GM23338 (cell line): Measurements from ENCODE around the gene RBP3. TPM values are rescaled to one million over a fixed set of nuclear protein-coding genes. Genes with fewer than 3 reads are reported as not detected.

ENCODE experiments used
- ATAC-seq: fragments of 200-7000 bp; cut with Tn5 transposase; 3 replicates; pipeline ENCODE4 v1.9.1; 2020
- DNase-seq: peaks from one replicate; pipeline ENCODE4 v3.0.0-alpha.2; 2015; ENCODE audit warnings: low spot score
- H2AFZ ChIP-seq: fragments of 200-600 bp; sonication (generic); 2 replicates; pipeline ENCODE4 v1.8.0; 2016; ENCODE audit warnings: antibody characterized with exemption, mild to moderate bottlenecking, moderate library complexity
- H3F3A ChIP-seq: fragments of 200-600 bp; sonication (generic); replicated peaks from 2 replicates; pipeline ENCODE4 v1.8.0; 2017; ENCODE audit warnings: antibody characterized with exemption, mixed run types, low read depth
- H3K27ac ChIP-seq: fragments of 200-600 bp; sonication (generic); 2 replicates; pipeline ENCODE4 v1.6.1; 2016; ENCODE audit warnings: low read depth
- H3K27me3 ChIP-seq: fragments of 200-600 bp; sonication (generic); 2 replicates; pipeline ENCODE4 v1.8.0; 2016; ENCODE audit warnings: mild to moderate bottlenecking, mixed run types, moderate library complexity; ENCODE audit not compliant: insufficient read depth
- H3K36me3 ChIP-seq: fragments of 200-600 bp; sonication (generic); 2 replicates; pipeline ENCODE4 v1.8.0; 2016; ENCODE audit warnings: mild to moderate bottlenecking; ENCODE audit not compliant: insufficient read depth
- H3K4me1 ChIP-seq: fragments of 200-600 bp; sonication (generic); 2 replicates; pipeline ENCODE4 v1.8.0; 2016; ENCODE audit warnings: mild to moderate bottlenecking, moderate library complexity; ENCODE audit not compliant: insufficient read depth
- H3K4me2 ChIP-seq: fragments of 200-600 bp; sonication (generic); 2 replicates; pipeline ENCODE4 v1.7.1; 2017; ENCODE audit warnings: mixed run types
- H3K4me3 ChIP-seq: fragments of 200-600 bp; sonication (generic); 2 replicates; pipeline ENCODE4 v1.6.1; 2016; ENCODE audit warnings: mixed run types
- H3K79me2 ChIP-seq: fragments of 200-600 bp; sonication (generic); replicated peaks from 2 replicates; pipeline ENCODE4 v1.8.0; 2017; ENCODE audit warnings: mild to moderate bottlenecking; ENCODE audit not compliant: insufficient read depth
- H3K9me2 ChIP-seq: fragments of 200-600 bp; sonication (generic); 2 replicates; pipeline ENCODE4 v1.8.0; 2017; ENCODE audit not compliant: insufficient read depth
- H4K20me1 ChIP-seq: fragments of 200-600 bp; sonication (generic); replicated peaks from 2 replicates; pipeline ENCODE4 v1.8.0; 2017; ENCODE audit warnings: mild to moderate bottlenecking; ENCODE audit not compliant: insufficient read depth
- H3K27ac Mint-ChIP-seq: 2 replicates; pipeline ENCODE4 v1.8.0; 2020; ENCODE audit warnings: inconsistent platforms, mild to moderate bottlenecking, moderate library complexity, mixed read lengths
- H3K27me3 Mint-ChIP-seq: 3 replicates; pipeline ENCODE4 v1.8.0; 2022; ENCODE audit warnings: low read depth, mild to moderate bottlenecking, moderate library complexity, mixed read lengths, inconsistent platforms; ENCODE audit not compliant: insufficient read depth, poor library complexity
- H3K36me3 Mint-ChIP-seq: 3 replicates; pipeline ENCODE4 v1.8.0; 2021; ENCODE audit warnings: low read depth, mild to moderate bottlenecking, inconsistent platforms, moderate library complexity, mixed read lengths
- H3K4me1 Mint-ChIP-seq: 3 replicates; pipeline ENCODE4 v1.8.0; 2020; ENCODE audit warnings: mild to moderate bottlenecking, inconsistent platforms, mixed read lengths
- H3K4me3 Mint-ChIP-seq: 3 replicates; pipeline ENCODE4 v1.8.0; 2021; ENCODE audit warnings: moderate library complexity, mild to moderate bottlenecking, inconsistent platforms, mixed read lengths
- H3K9me3 Mint-ChIP-seq: 3 replicates; pipeline ENCODE4 v1.8.0; 2020; ENCODE audit warnings: moderate library complexity, mild to moderate bottlenecking, inconsistent platforms, mixed read lengths
- CREB1 ChIP-seq: fragments of 250-450 bp; sonication (Bioruptor Pico); IDR thresholded peaks from 2 replicates; pipeline ENCODE4 v1.5.0; 2020; ENCODE audit warnings: low read depth, mild to moderate bottlenecking, moderate library complexity
- EZH2 ChIP-seq: fragments of 200-600 bp; sonication (generic); IDR thresholded peaks from one replicate; pipeline ENCODE4 v1.8.0; 2017; ENCODE audit warnings: antibody characterized with exemption, mild to moderate bottlenecking, low read depth; ENCODE audit not compliant: unreplicated experiment
- EZH2phosphoT487 ChIP-seq: fragments of 200-600 bp; sonication (generic); IDR thresholded peaks from one replicate; pipeline ENCODE4 v1.8.1; 2018; ENCODE audit warnings: antibody characterized with exemption; ENCODE audit not compliant: unreplicated experiment
- JUNB ChIP-seq: IDR thresholded peaks from one replicate; pipeline ENCODE4 v1.6.1; 2016; ENCODE audit warnings: antibody characterized with exemption; ENCODE audit not compliant: unreplicated experiment
- NANOG ChIP-seq: IDR thresholded peaks from 2 replicates; pipeline ENCODE4 v1.6.1; 2016; ENCODE audit warnings: antibody characterized with exemption, borderline replicate concordance
- POLR2AphosphoS5 ChIP-seq: IDR thresholded peaks from 2 replicates; pipeline ENCODE4 v1.6.1; 2016; ENCODE audit warnings: antibody characterized with exemption, low read depth
- STAT1 ChIP-seq: IDR thresholded peaks from one replicate; pipeline ENCODE4 v1.6.1; 2016; ENCODE audit warnings: antibody characterized with exemption; ENCODE audit not compliant: unreplicated experiment
- ZNF114 ChIP-seq: fragments of 250-450 bp; sonication (Bioruptor Pico); IDR thresholded peaks from 2 replicates; pipeline ENCODE4 v1.5.0; 2020; ENCODE audit warnings: mild to moderate bottlenecking, moderate library complexity
- ZNF331 ChIP-seq: fragments of 250-450 bp; sonication (Bioruptor Pico); IDR thresholded peaks from 2 replicates; pipeline ENCODE4 v1.5.0; 2020; ENCODE audit warnings: low read depth, mild to moderate bottlenecking, moderate library complexity
- polyA plus RNA-seq: library from polyadenylated mRNA; unstranded; fragments of >200 nt; fragmentation: Nextera tagmentation; extraction: Ambion mirVana; gene quantifications from 2 replicates; pipeline ENCODE4 v1.2.1, GENCODE V29; 2016
- total RNA-seq: library from RNA; depleted of rRNA; stranded (reverse); fragments of >200 nt; shearing (Covaris generic); gene quantifications from 2 replicates; pipeline ENCODE4 v1.2.3, GENCODE V29; 2014
- TF ChIP-seq, protein P1 (sequence below): fragments of 250-450 bp; sonication (Bioruptor Pico); IDR thresholded peaks from 2 replicates; pipeline ENCODE4 v1.5.0; 2020; ENCODE audit warnings: mild to moderate bottlenecking, moderate library complexity
- TF ChIP-seq, protein P2 (sequence below): IDR thresholded peaks from 2 replicates; pipeline ENCODE4 v1.6.1; 2016; ENCODE audit warnings: antibody characterized with exemption
- TF ChIP-seq, protein P3 (sequence below): IDR thresholded peaks from one replicate; pipeline ENCODE4 v1.6.1; 2018; ENCODE audit warnings: antibody characterized with exemption; ENCODE audit not compliant: unreplicated experiment
- TF ChIP-seq, protein P4 (sequence below), 2 experiments: fragments of 200-600 bp in 1 of 2; sonication (generic) in 1 of 2; conservative IDR thresholded peaks; 2 replicates each; pipeline versions ENCODE4 v1.5.1 to v1.6.1; 2016 to 2017; ENCODE audit warnings: antibody characterized with exemption in 2 of 2, low read depth in 2 of 2, mild to moderate bottlenecking in 2 of 2, moderate library complexity in 1 of 2

RBP3 gene
- total and polyA plus RNA-seq, 2 experiments from 2014 or later, result not detected

DNA sequence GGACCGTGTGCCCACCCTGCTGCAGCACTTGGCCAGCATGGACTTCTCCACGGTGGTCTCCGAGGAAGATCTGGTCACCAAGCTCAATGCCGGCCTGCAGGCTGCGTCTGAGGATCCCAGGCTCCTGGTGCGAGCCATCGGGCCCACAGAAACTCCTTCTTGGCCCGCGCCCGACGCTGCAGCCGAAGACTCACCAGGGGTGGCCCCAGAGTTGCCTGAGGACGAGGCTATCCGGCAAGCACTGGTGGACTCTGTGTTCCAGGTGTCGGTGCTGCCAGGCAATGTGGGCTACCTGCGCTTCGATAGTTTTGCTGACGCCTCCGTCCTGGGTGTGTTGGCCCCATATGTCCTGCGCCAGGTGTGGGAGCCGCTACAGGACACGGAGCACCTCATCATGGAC, 1.4 kb downstream of the RBP3 start:
- H3K4me1 Mint-ChIP-seq, result peaks cover 4% of the 10 kb centered on the region; the same call in 1 of the 3 replicates
- no peaks in the 10 kb centered on the region; the same call in 1 of the 2 replicates for H3K9me2 ChIP-seq
- no peak overlapping the region for H3K4me3 Mint-ChIP-seq
- no peaks in the 10 kb centered on the region for H3K36me3 ChIP-seq
- DNase-seq (no peak), ATAC-seq (no peak)
- no peak for TF ChIP-seq STAT1
- TF ChIP-seq ZNF114, result no peak
- TF ChIP-seq, protein P1, sequence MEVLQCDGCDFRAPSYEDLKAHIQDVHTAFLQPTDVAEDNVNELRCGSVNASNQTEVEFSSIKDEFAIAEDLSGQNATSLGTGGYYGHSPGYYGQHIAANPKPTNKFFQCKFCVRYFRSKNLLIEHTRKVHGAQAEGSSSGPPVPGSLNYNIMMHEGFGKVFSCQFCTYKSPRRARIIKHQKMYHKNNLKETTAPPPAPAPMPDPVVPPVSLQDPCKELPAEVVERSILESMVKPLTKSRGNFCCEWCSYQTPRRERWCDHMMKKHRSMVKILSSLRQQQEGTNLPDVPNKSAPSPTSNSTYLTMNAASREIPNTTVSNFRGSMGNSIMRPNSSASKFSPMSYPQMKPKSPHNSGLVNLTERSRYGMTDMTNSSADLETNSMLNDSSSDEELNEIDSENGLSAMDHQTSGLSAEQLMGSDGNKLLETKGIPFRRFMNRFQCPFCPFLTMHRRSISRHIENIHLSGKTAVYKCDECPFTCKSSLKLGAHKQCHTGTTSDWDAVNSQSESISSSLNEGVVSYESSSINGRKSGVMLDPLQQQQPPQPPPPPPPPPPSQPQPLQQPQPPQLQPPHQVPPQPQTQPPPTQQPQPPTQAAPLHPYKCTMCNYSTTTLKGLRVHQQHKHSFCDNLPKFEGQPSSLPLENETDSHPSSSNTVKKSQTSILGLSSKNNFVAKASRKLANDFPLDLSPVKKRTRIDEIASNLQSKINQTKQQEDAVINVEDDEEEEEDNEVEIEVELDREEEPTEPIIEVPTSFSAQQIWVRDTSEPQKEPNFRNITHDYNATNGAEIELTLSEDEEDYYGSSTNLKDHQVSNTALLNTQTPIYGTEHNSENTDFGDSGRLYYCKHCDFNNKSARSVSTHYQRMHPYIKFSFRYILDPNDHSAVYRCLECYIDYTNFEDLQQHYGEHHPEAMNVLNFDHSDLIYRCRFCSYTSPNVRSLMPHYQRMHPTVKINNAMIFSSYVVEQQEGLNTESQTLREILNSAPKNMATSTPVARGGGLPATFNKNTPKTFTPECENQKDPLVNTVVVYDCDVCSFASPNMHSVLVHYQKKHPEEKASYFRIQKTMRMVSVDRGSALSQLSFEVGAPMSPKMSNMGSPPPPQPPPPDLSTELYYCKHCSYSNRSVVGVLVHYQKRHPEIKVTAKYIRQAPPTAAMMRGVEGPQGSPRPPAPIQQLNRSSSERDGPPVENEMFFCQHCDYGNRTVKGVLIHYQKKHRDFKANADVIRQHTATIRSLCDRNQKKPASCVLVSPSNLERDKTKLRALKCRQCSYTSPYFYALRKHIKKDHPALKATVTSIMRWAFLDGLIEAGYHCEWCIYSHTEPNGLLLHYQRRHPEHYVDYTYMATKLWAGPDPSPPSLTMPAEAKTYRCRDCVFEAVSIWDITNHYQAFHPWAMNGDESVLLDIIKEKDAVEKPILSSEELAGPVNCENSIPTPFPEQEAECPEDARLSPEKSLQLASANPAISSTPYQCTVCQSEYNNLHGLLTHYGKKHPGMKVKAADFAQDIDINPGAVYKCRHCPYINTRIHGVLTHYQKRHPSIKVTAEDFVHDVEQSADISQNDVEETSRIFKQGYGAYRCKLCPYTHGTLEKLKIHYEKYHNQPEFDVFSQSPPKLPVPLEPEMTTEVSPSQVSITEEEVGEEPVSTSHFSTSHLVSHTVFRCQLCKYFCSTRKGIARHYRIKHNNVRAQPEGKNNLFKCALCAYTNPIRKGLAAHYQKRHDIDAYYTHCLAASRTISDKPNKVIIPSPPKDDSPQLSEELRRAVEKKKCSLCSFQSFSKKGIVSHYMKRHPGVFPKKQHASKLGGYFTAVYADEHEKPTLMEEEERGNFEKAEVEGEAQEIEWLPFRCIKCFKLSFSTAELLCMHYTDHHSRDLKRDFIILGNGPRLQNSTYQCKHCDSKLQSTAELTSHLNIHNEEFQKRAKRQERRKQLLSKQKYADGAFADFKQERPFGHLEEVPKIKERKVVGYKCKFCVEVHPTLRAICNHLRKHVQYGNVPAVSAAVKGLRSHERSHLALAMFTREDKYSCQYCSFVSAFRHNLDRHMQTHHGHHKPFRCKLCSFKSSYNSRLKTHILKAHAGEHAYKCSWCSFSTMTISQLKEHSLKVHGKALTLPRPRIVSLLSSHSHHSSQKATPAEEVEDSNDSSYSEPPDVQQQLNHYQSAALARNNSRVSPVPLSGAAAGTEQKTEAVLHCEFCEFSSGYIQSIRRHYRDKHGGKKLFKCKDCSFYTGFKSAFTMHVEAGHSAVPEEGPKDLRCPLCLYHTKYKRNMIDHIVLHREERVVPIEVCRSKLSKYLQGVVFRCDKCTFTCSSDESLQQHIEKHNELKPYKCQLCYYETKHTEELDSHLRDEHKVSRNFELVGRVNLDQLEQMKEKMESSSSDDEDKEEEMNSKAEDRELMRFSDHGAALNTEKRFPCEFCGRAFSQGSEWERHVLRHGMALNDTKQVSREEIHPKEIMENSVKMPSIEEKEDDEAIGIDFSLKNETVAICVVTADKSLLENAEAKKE, result no peak
- no peak for TF ChIP-seq EZH2
- no peak for TF ChIP-seq JUNB
- TF ChIP-seq, protein P2, sequence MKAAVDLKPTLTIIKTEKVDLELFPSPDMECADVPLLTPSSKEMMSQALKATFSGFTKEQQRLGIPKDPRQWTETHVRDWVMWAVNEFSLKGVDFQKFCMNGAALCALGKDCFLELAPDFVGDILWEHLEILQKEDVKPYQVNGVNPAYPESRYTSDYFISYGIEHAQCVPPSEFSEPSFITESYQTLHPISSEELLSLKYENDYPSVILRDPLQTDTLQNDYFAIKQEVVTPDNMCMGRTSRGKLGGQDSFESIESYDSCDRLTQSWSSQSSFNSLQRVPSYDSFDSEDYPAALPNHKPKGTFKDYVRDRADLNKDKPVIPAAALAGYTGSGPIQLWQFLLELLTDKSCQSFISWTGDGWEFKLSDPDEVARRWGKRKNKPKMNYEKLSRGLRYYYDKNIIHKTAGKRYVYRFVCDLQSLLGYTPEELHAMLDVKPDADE, result no peak
- TF ChIP-seq ZNF331 (CRISPR knock-in tag), result no peak
- TF ChIP-seq, protein P3, sequence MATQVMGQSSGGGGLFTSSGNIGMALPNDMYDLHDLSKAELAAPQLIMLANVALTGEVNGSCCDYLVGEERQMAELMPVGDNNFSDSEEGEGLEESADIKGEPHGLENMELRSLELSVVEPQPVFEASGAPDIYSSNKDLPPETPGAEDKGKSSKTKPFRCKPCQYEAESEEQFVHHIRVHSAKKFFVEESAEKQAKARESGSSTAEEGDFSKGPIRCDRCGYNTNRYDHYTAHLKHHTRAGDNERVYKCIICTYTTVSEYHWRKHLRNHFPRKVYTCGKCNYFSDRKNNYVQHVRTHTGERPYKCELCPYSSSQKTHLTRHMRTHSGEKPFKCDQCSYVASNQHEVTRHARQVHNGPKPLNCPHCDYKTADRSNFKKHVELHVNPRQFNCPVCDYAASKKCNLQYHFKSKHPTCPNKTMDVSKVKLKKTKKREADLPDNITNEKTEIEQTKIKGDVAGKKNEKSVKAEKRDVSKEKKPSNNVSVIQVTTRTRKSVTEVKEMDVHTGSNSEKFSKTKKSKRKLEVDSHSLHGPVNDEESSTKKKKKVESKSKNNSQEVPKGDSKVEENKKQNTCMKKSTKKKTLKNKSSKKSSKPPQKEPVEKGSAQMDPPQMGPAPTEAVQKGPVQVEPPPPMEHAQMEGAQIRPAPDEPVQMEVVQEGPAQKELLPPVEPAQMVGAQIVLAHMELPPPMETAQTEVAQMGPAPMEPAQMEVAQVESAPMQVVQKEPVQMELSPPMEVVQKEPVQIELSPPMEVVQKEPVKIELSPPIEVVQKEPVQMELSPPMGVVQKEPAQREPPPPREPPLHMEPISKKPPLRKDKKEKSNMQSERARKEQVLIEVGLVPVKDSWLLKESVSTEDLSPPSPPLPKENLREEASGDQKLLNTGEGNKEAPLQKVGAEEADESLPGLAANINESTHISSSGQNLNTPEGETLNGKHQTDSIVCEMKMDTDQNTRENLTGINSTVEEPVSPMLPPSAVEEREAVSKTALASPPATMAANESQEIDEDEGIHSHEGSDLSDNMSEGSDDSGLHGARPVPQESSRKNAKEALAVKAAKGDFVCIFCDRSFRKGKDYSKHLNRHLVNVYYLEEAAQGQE, result no peak
- TF ChIP-seq CREB1, result no peak
- TF ChIP-seq EZH2phosphoT487, result no peak
- no peak for TF ChIP-seq NANOG
- TF ChIP-seq, protein P4, sequence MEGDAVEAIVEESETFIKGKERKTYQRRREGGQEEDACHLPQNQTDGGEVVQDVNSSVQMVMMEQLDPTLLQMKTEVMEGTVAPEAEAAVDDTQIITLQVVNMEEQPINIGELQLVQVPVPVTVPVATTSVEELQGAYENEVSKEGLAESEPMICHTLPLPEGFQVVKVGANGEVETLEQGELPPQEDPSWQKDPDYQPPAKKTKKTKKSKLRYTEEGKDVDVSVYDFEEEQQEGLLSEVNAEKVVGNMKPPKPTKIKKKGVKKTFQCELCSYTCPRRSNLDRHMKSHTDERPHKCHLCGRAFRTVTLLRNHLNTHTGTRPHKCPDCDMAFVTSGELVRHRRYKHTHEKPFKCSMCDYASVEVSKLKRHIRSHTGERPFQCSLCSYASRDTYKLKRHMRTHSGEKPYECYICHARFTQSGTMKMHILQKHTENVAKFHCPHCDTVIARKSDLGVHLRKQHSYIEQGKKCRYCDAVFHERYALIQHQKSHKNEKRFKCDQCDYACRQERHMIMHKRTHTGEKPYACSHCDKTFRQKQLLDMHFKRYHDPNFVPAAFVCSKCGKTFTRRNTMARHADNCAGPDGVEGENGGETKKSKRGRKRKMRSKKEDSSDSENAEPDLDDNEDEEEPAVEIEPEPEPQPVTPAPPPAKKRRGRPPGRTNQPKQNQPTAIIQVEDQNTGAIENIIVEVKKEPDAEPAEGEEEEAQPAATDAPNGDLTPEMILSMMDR (conservative IDR thresholded peaks at IDR 0.05; ENCODE audit: low read depth in 2 of 2), result no peak
- no peak for TF ChIP-seq POLR2AphosphoS5
- no peak overlapping the region for H3K27ac ChIP-seq
- no peaks in the 10 kb centered on the region for H3F3A ChIP-seq
- H3K4me3 ChIP-seq, result no peak overlapping the region
- no peak overlapping the region for H3K4me2 ChIP-seq
- no peaks in the 10 kb centered on the region for H3K4me1 ChIP-seq
- H3K27me3 ChIP-seq, result no peaks in the 10 kb centered on the region
- no peaks in the 10 kb centered on the region for H4K20me1 ChIP-seq
- H3K27ac Mint-ChIP-seq, result no peak overlapping the region
- no peaks in the 10 kb centered on the region for H3K79me2 ChIP-seq
- H3K27me3 Mint-ChIP-seq, result peaks cover 6% of the 10 kb centered on the region
- H3K36me3 Mint-ChIP-seq, result no peaks in the 10 kb centered on the region
- H3K9me3 Mint-ChIP-seq, result no peaks in the 10 kb centered on the region
- H2AFZ ChIP-seq, result 0 out of 2 replicates have a peak overlapping the region, but pooled peaks have one; percentile 7
